Nephron progenitor cell (in vitro differentiated cells): ENCODE data around the gene MCOLN2.

Source experiments
- DNase-seq: peaks from one replicate; pipeline ENCODE4 v3.0.0; 2021
- H3K27ac Mint-ChIP-seq: 2 replicates; pipeline ENCODE4 v1.8.0; 2021; ENCODE audit warnings: mild to moderate bottlenecking, moderate library complexity, mixed read lengths
- H3K27me3 Mint-ChIP-seq: 2 replicates; pipeline ENCODE4 v1.8.0; 2021; ENCODE audit warnings: mild to moderate bottlenecking, low read depth, mixed read lengths; ENCODE audit not compliant: poor library complexity
- H3K36me3 Mint-ChIP-seq: 2 replicates; pipeline ENCODE4 v1.8.0; 2021; ENCODE audit warnings: low read depth, mixed read lengths
- H3K4me1 Mint-ChIP-seq: 2 replicates; pipeline ENCODE4 v1.8.0; 2021; ENCODE audit warnings: mixed read lengths
- H3K4me3 Mint-ChIP-seq: 2 replicates; pipeline ENCODE4 v1.8.0; 2021; ENCODE audit warnings: mild to moderate bottlenecking, moderate library complexity, mixed read lengths
- H3K9me3 Mint-ChIP-seq: 2 replicates; pipeline ENCODE4 v1.8.0; 2021; ENCODE audit warnings: mild to moderate bottlenecking, moderate library complexity, mixed read lengths
- CTCF ChIP-seq: fragments of 200-600 bp; sonication (generic); IDR thresholded peaks from 2 replicates; pipeline ENCODE4 v1.5.0; 2021; ENCODE audit warnings: antibody characterized with exemption

MCOLN2 gene

GRCh38 chr1:84972377-84972987 is 24.4 kb downstream of the MCOLN2 start:
- Mint-ChIP-seq H3K4me3 (no peak overlapping the region), H3K36me3 (no peaks in the 10 kb centered on the region), H3K27ac (no peak overlapping the region), H3K4me1 (peaks cover 16% of the 10 kb centered on the region), H3K27me3 (peaks cover 7% of the 10 kb centered on the region), H3K9me3 (peaks cover 6% of the 10 kb centered on the region)
- TF ChIP-seq CTCF: no peak
- no peak for DNase-seq

- Mint-ChIP-seq H3K27ac (peak overlapping the region; percentile 31), H3K36me3 (no peaks in the 10 kb centered on the region), H3K4me3 (no peak overlapping the region), H3K9me3 (peaks cover under 1% of the 10 kb centered on the region), H3K27me3 (peaks cover 7% of the 10 kb centered on the region), H3K4me1 (peaks cover 16% of the 10 kb centered on the region)
- no peak for DNase-seq
- TF ChIP-seq CTCF: no peak
Observed at GRCh38 chr1:84971957-84972356, 25.0 kb downstream of the MCOLN2 start.

- H3K9me3 Mint-ChIP-seq: peaks cover 5% of the 10 kb centered on the region
- H3K4me3 Mint-ChIP-seq: no peak overlapping the region
- TF ChIP-seq CTCF: no peak
- H3K4me1 Mint-ChIP-seq: peaks cover 16% of the 10 kb centered on the region
- peaks cover 4% of the 10 kb centered on the region for H3K36me3 Mint-ChIP-seq
- no peak for DNase-seq
- H3K27me3 Mint-ChIP-seq: peaks cover 4% of the 10 kb centered on the region
- H3K27ac Mint-ChIP-seq: no peak overlapping the region
Observed at GRCh38 chr1:84969489-84970250, 27.2 kb downstream of the MCOLN2 start.

- H3K9me3 Mint-ChIP-seq: peaks cover 5% of the 10 kb centered on the region
- no peak for TF ChIP-seq CTCF
- H3K27me3 Mint-ChIP-seq: peaks cover 4% of the 10 kb centered on the region
Observed at GRCh38 chr1:84968865-84969264, 28.0 kb downstream of the MCOLN2 start.

GRCh38 chr1:84968101-84968500 is 28.8 kb downstream of the MCOLN2 start:
- DNase-seq: no peak
- peaks cover 14% of the 10 kb centered on the region for H3K4me1 Mint-ChIP-seq

More at GRCh38 chr1:84968865-84969264, 28.0 kb downstream of the MCOLN2 start:
- Mint-ChIP-seq H3K27ac (no peak overlapping the region), H3K36me3 (peaks cover 4% of the 10 kb centered on the region), H3K4me1 (peaks cover 16% of the 10 kb centered on the region), H3K4me3 (no peak overlapping the region)
- DNase-seq: no peak

More at GRCh38 chr1:84968101-84968500, 28.8 kb downstream of the MCOLN2 start:
- Mint-ChIP-seq H3K27ac (no peak overlapping the region), H3K9me3 (peaks cover 5% of the 10 kb centered on the region), H3K27me3 (peaks cover 4% of the 10 kb centered on the region), H3K36me3 (peaks cover 4% of the 10 kb centered on the region), H3K4me3 (no peak overlapping the region)
- no peak for TF ChIP-seq CTCF
